ENCODE data around the gene MLKL. TPM values are rescaled to one million over a fixed set of nuclear protein-coding genes. Genes with fewer than 3 reads are reported as not detected.

Gene MLKL
- total RNA-seq, 6 experiments from 2014 or later, result 2.6 to 13.1 (median 6.1) TPM

DNA sequence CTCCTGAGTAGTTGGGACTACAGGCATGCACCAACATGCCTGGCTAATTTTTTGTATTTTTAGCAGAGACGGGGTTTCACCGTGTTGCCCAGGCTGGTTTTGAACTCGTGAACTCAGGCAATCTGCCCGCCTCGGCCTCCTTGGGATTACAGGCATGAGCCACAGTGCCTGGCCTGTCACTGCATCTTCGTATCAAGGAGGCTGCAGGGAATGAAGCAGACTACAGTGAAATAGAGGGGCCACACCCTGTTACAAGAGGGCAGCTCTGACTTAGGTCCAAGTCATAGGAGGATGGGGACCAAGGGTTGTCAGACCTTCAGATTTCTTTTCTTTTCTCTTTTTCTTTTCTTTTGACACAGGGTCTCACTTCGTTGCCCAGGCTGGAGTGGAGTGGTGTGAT, 45.3 kb upstream of the MLKL start:
- Histone ChIP-seq H3K27ac (no peak overlapping the region), H3K27me3 (no peaks in the 10 kb centered on the region), H3K9me3 (no peaks in the 10 kb centered on the region), H3K4me1 (no peaks in the 10 kb centered on the region), H3K36me3 (no peaks in the 10 kb centered on the region), H3K4me3 (no peak overlapping the region)
- DNase-seq (peak in 1 of 3 donors; percentile 22), ATAC-seq (no peak)
- no peak for TF ChIP-seq CTCF (IDR thresholded peaks at IDR 0.05)
- no peak for TF ChIP-seq POLR2A (IDR thresholded peaks at IDR 0.05)
- 33% methylated on average over 1 of the region's 7 CpGs for WGBS (ENCODE audit: insufficient coverage, low coverage, low lambda C conversion rate, missing lambda C conversion rate)
- intact Hi-C loops (cut with DNase I), result no loop called here

DNA sequence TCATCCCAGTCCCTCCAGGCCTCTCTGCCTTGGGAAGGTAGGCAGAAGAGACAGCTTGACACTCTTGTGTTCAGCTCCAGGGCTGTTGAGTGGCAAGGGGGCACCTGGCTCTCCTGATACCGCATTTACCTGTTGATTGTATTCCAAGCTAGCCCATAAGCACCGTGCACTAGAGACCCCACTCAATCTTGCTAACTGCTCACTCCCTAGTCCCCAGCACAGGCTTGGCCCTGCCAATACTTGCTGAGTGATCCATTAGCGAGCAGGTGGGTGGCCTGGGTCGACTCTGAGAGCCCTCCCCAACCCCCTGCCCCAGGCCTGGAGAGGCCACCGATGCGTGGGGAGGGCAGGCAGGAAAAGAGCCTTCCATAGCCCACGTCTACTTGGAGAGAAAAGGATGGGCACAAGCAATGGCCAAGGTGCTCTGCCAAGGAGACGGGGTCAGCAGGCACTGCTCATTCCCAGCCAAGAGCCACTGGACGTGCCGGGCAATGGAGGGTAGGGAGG, 44.5 kb upstream of the MLKL start:
- no peaks in the 10 kb centered on the region for H3K9me3 ChIP-seq
- DNase-seq (no peak), ATAC-seq (no peak)
- intact Hi-C loops (cut with DNase I), result no loop called here
- no peak for TF ChIP-seq POLR2A (IDR thresholded peaks at IDR 0.05)
- no peak for TF ChIP-seq CTCF (IDR thresholded peaks at IDR 0.05)
- no peaks in the 10 kb centered on the region for H3K36me3 ChIP-seq
- H3K4me1 ChIP-seq, result no peaks in the 10 kb centered on the region
- no peak overlapping the region for H3K4me3 ChIP-seq
- no peaks in the 10 kb centered on the region for H3K27me3 ChIP-seq
- H3K27ac ChIP-seq, result no peak overlapping the region
- WGBS (ENCODE audit: insufficient coverage, low coverage, low lambda C conversion rate, missing lambda C conversion rate), result 80% methylated on average over 1 of the region's 10 CpGs

DNA sequence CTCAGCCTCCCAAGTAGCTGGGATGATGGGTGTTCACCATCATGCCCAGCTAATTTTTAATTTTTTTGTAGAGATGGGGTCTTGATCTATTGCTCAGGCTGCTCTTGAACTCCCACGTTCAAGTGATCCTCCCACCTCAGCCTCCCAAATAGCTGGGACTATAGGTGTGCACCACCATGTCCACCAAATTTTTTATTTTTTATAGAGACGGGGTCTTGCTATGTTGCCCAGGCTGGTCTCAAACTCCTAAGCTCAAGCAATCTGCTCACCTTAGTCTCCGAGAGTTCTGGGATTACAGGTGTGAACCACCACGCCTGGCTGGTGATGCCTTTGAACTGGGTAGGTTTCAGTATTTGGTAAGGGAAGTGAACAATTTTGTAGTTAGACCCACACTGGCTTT, 43.9 kb upstream of the MLKL start:
- no peaks in the 10 kb centered on the region for H3K9me3 ChIP-seq
- no peaks in the 10 kb centered on the region for H3K4me1 ChIP-seq
- no peak overlapping the region for H3K27ac ChIP-seq
- TF ChIP-seq CTCF (IDR thresholded peaks at IDR 0.05) (no peak), POLR2A (IDR thresholded peaks at IDR 0.05) (no peak)
- H3K36me3 ChIP-seq, result no peaks in the 10 kb centered on the region
- no peaks in the 10 kb centered on the region for H3K27me3 ChIP-seq
- peak in 1 of 3 donors; percentile 5 for DNase-seq
- no peak for ATAC-seq
- H3K4me3 ChIP-seq, result no peak overlapping the region
- 90% methylated on average over 3 of the region's 4 CpGs for WGBS (ENCODE audit: insufficient coverage, low coverage, low lambda C conversion rate, missing lambda C conversion rate)
- intact Hi-C loops (cut with DNase I), result no loop called here

DNA sequence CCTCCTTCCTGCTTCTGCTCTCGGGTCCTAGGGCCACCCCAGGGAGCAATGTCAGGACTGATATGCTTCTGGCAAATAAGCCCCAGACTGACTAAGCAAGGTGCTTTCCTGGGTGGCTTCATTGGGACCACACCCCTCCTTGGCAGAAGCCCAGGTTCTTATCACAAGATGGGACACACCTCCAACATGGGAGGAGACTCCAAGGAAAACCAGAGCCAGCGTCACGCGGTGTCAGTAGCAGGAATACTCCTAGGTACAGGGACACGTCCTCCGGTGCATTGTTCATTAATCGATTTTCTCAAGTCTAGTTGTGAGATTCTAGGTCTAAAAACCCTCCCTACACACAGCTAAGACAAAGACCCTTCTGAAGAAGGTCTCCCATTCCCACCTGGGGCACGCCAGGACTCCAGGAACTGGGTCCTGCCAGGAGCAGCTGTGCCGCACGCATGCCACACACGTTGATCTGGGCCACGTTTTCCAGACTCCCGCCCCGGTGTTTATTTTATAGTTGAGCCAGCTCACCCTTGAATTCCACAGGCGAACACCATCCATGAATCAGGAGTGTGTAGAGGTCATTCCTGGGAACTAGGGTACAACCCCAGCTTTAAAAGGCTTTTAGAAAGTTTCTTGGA, 43.1 kb upstream of the MLKL start:
- Histone ChIP-seq H3K4me3 (no peak overlapping the region), H3K27ac (no peak overlapping the region), H3K4me1 (no peaks in the 10 kb centered on the region), H3K9me3 (no peaks in the 10 kb centered on the region), H3K27me3 (no peaks in the 10 kb centered on the region), H3K36me3 (no peaks in the 10 kb centered on the region)
- ATAC-seq (peak; percentile 60 to 88 (median 82)), DNase-seq (peak; percentile 60 to 67 (median 64))
- TF ChIP-seq CTCF (IDR thresholded peaks at IDR 0.05) (no peak), POLR2A (IDR thresholded peaks at IDR 0.05) (no peak)
- WGBS (ENCODE audit: insufficient coverage, low coverage, low lambda C conversion rate, missing lambda C conversion rate), result 27% methylated on average over 12 of the region's 15 CpGs
- intact Hi-C loops (cut with DNase I), result no loop called here
